ENCODE data around the gene TBC1D9.

GRCh38 chr4:140710908-140711622 lies 45.1 kb downstream of the TBC1D9 start:
- no peak for TF ChIP-seq CTCF (IDR thresholded peaks at IDR 0.05; ENCODE audit: low read length)
- no peak for TF ChIP-seq EZH2phosphoT487 (IDR thresholded peaks at IDR 0.05; ENCODE audit: low read length)
- TF ChIP-seq EZH2 (optimal IDR thresholded peaks at IDR 0.05; ENCODE audit: low read depth, low read length): no peak

Measured in MM.1S (cell line).